Neuronal stem cell (in vitro differentiated cells): ENCODE measurements around the gene CDH12.

Experiments
- DNase-seq: peaks from one replicate; pipeline ENCODE4 v3.0.0-alpha.2; 2013; ENCODE audit warnings: low spot score
- H2AFZ ChIP-seq: one replicate; pipeline ENCODE4 v1.6.1; 2013; ENCODE audit warnings: mild to moderate bottlenecking, low read length, inconsistent platforms
- H2AK5ac ChIP-seq: 2 replicates; pipeline ENCODE4 v1.6.1; 2013; ENCODE audit warnings: low read depth, mild to moderate bottlenecking, inconsistent platforms, low read length, moderate library complexity, mixed read lengths
- H2BK120ac ChIP-seq: 2 replicates; pipeline ENCODE4 v1.6.1; 2013; ENCODE audit warnings: low read depth, mild to moderate bottlenecking, inconsistent platforms, low read length, moderate library complexity, mixed read lengths
- H2BK12ac ChIP-seq: one replicate; pipeline ENCODE4 v1.6.1; 2013; ENCODE audit warnings: low read length, inconsistent platforms
- H2BK15ac ChIP-seq: 2 replicates; pipeline ENCODE4 v1.6.1; 2013; ENCODE audit warnings: mild to moderate bottlenecking, low read length, inconsistent platforms, mixed read lengths
- H2BK5ac ChIP-seq: one replicate; pipeline ENCODE4 v1.6.1; 2013; ENCODE audit warnings: inconsistent platforms, mild to moderate bottlenecking, low read length, moderate library complexity
- H3K14ac ChIP-seq: one replicate; pipeline ENCODE4 v1.6.1; 2013; ENCODE audit warnings: low read length, inconsistent platforms
- H3K18ac ChIP-seq: 2 replicates; pipeline ENCODE4 v1.6.1; 2013; ENCODE audit warnings: low read length, inconsistent platforms
- H3K23ac ChIP-seq: 2 replicates; pipeline ENCODE4 v1.6.1; 2013; ENCODE audit warnings: low read depth, mild to moderate bottlenecking, mixed read lengths, low read length, inconsistent platforms; ENCODE audit not compliant: poor library complexity
- H3K27ac ChIP-seq: replicated peaks from 3 replicates; pipeline ENCODE4 v1.5.1; 2013; ENCODE audit warnings: low read length, inconsistent platforms
- H3K27me3 ChIP-seq, 3 experiments: 2 replicates each; pipeline ENCODE4 v1.6.1; 2013; ENCODE audit warnings: low read length in 3 of 3, mild to moderate bottlenecking in 2 of 3, inconsistent platforms in 1 of 3, low read depth in 1 of 3, mixed read lengths in 1 of 3, moderate library complexity in 1 of 3; ENCODE audit not compliant: control insufficient read depth in 3 of 3, insufficient read depth in 3 of 3
- H3K36me3 ChIP-seq, 2 donors: replicated peaks in 1 of 2; 2 replicates each; pipeline ENCODE4 v1.6.1; 2013; ENCODE audit warnings: low read length in 2 of 2; ENCODE audit not compliant: control insufficient read depth in 2 of 2, insufficient read depth in 2 of 2
- H3K4ac ChIP-seq: 2 replicates; pipeline ENCODE4 v1.6.1; 2013; ENCODE audit warnings: inconsistent platforms, mild to moderate bottlenecking, low read length, moderate library complexity
- H3K4me1 ChIP-seq, 2 donors: 1 replicate in 1 of 2; 2 replicates in 1 of 2; pipeline ENCODE4 v1.6.1; 2013; ENCODE audit warnings: low read length in 2 of 2, low read depth in 1 of 2; ENCODE audit not compliant: control insufficient read depth in 2 of 2, insufficient read depth in 1 of 2
- H3K4me2 ChIP-seq: one replicate; pipeline ENCODE4 v1.6.1; 2013; ENCODE audit warnings: mild to moderate bottlenecking, low read length, inconsistent platforms; ENCODE audit not compliant: insufficient read depth, poor library complexity, severe bottlenecking
- H3K4me3 ChIP-seq, 2 donors: 2 replicates each; pipeline ENCODE4 v1.5.1; 2013; ENCODE audit warnings: low read length in 2 of 2, mild to moderate bottlenecking in 2 of 2, inconsistent platforms in 1 of 2, moderate library complexity in 1 of 2
- H3K79me1 ChIP-seq: one replicate; pipeline ENCODE4 v1.6.1; 2013; ENCODE audit warnings: low read depth, mild to moderate bottlenecking, inconsistent platforms, low read length, moderate library complexity
- H3K9ac ChIP-seq: one replicate; pipeline ENCODE4 v1.6.1; 2013; ENCODE audit warnings: mild to moderate bottlenecking, low read depth, low read length, inconsistent platforms; ENCODE audit not compliant: poor library complexity
- H3K9me3 ChIP-seq, 2 donors: replicated peaks in 1 of 2; 2 replicates each; pipeline versions ENCODE3 to v1.6.1; 2013; ENCODE audit warnings: low read length in 2 of 2, mild to moderate bottlenecking in 2 of 2, inconsistent platforms in 1 of 2, low read depth in 1 of 2, mixed read lengths in 1 of 2, moderate library complexity in 1 of 2; ENCODE audit not compliant: control insufficient read depth in 2 of 2, insufficient read depth in 1 of 2
- H4K8ac ChIP-seq: one replicate; pipeline ENCODE4 v1.6.1; 2013; ENCODE audit warnings: low read depth, mild to moderate bottlenecking, inconsistent platforms, low read length, moderate library complexity
- H4K91ac ChIP-seq: one replicate; pipeline ENCODE4 v1.6.1; 2013; ENCODE audit warnings: low read length, low read depth, mild to moderate bottlenecking, inconsistent platforms; ENCODE audit not compliant: poor library complexity
- WGBS, 2 donors: extraction: QIAGEN DNeasy Blood & Tissue Kit; methylation state at CpG; one replicate each; pipeline ENCODE4 v1.1.7; 2013; ENCODE audit warnings: missing lambda C conversion rate in 2 of 2, mixed read lengths in 1 of 2; ENCODE audit not compliant: insufficient read length in 2 of 2, insufficient replicate concordance in 1 of 2; ENCODE audit errors: extremely low coverage in 2 of 2; 5-methylcytosine and 5-hydroxymethylcytosine counted together

CDH12 gene

DNA sequence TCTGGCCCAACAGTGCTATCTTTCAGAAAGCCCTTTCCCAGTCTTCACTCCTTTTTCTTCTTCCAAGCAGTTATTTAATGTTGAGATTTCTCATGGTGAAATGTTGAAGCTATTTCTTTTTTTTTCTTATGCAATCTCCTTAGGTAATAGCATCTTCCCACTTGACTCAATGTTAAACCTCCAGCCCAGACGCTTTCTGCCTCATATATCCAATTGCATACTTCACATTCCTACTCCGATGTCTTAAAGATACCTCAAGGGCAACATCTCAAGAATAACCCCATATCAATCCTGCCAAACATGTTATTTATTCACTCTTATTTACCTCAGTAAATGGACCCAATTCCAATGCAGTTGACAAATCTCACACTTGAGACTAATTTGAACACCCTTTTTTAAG is 187.3 kb downstream of the CDH12 start:
- Histone ChIP-seq H4K91ac (no peak overlapping the region), H3K4me3 (no peak overlapping the region), H3K4me1 (no peaks in the 10 kb centered on the region), H2AK5ac (no peak overlapping the region), H2AFZ (no peak overlapping the region), H3K4ac (no peak overlapping the region), H3K18ac (no peak overlapping the region), H3K79me1 (no peaks in the 10 kb centered on the region), H2BK5ac (no peak overlapping the region), H3K27me3 (no peaks in the 10 kb centered on the region), H3K23ac (no peak overlapping the region), H2BK120ac (no peak overlapping the region), H2BK15ac (no peak overlapping the region), H3K36me3 (no peaks in the 10 kb centered on the region), H3K27ac (no peak overlapping the region), H3K14ac (no peak overlapping the region), H4K8ac (no peak overlapping the region), H2BK12ac (no peak overlapping the region), H3K9me3 (no peaks in the 10 kb centered on the region), H3K4me2 (no peak overlapping the region), H3K9ac (no peak overlapping the region)
- no peak for DNase-seq
- WGBS, 2 donors, result no CpG with 5 or more reads among the region's 2 CpGs

DNA sequence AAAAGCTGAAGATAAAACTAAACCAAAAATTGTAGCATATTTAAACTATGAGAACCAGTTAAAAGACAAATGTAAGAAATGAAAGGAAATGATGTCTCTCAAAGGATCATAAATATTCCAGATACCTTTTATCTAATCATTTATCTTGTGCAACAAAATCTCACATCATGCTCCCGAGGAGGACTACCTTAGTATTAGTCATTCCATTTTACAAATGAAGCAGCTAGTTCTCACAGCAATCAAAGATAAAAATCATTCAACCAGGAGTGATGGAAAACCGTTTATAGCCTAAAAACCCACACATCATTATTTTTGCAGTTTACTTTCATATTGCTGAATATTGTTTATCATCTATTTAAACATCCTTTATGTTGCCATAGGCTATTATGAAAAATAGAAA is 190.0 kb downstream of the CDH12 start:
- Histone ChIP-seq H2AK5ac (no peak overlapping the region), H3K4ac (no peak overlapping the region), H2BK5ac (no peak overlapping the region), H3K27me3 (no peaks in the 10 kb centered on the region), H2AFZ (no peak overlapping the region), H3K79me1 (no peaks in the 10 kb centered on the region), H3K14ac (no peak overlapping the region), H2BK120ac (no peak overlapping the region), H3K9ac (no peak overlapping the region), H3K4me1 (no peaks in the 10 kb centered on the region), H2BK15ac (no peak overlapping the region), H3K23ac (no peak overlapping the region), H3K4me2 (no peak overlapping the region), H3K4me3 (no peak overlapping the region), H2BK12ac (no peak overlapping the region), H3K27ac (no peak overlapping the region), H4K8ac (no peak overlapping the region), H3K18ac (no peak overlapping the region), H3K9me3 (no peaks in the 10 kb centered on the region), H4K91ac (no peak overlapping the region), H3K36me3 (no peaks in the 10 kb centered on the region)
- WGBS, 2 donors, result no CpG with 5 or more reads among the region's 2 CpGs
- DNase-seq, result no peak

DNA sequence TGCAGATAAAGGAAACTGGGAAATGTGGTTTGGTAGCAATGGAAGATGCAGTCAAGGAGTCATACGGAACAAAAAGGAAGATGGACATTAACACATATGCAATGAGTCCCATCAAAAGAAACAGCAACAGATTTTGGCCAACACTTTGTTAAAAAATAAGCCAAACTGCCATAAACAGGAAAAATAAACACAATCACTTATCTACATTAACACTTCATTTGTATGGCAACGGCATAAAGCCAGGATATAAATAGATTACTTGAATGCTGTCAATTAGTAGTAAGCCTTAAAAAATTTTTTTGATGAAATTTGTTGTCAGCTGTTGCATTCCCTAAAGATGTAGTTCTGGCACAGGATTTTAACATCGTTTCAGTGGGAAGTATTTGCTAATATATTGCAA is 190.8 kb downstream of the CDH12 start:
- Histone ChIP-seq H2BK5ac (no peak overlapping the region), H3K36me3 (no peaks in the 10 kb centered on the region), H2BK15ac (no peak overlapping the region), H2BK12ac (no peak overlapping the region), H3K23ac (no peak overlapping the region), H3K14ac (no peak overlapping the region), H3K4me2 (no peak overlapping the region), H3K4me3 (no peak overlapping the region), H4K91ac (no peak overlapping the region), H3K9me3 (no peaks in the 10 kb centered on the region), H3K18ac (no peak overlapping the region), H2BK120ac (no peak overlapping the region), H4K8ac (no peak overlapping the region), H3K9ac (no peak overlapping the region), H3K79me1 (no peaks in the 10 kb centered on the region), H3K27ac (no peak overlapping the region), H3K27me3 (no peaks in the 10 kb centered on the region), H2AK5ac (no peak overlapping the region), H2AFZ (no peak overlapping the region), H3K4ac (no peak overlapping the region), H3K4me1 (no peaks in the 10 kb centered on the region)
- WGBS, 2 donors, result no CpG with 5 or more reads among the region's 3 CpGs
- DNase-seq, result no peak

DNA sequence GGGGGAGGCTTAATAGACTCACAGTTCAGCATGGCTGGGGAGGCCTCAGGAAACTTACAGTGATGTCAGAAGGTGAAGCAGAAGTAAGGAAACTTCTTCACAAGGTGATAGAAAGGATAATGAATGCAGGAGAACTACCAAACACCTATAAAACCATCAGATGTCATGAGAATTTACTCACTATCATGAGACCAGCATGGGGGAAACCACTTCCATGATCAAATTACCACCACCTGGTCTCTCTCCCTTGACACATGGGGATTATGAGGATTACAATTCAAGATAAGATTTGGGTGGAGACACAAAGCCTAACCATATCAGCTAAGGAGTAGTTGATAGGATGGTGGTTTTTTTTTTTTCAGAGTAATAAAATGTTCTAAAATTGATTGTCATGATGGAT is 201.8 kb downstream of the CDH12 start:
- Histone ChIP-seq H2BK15ac (no peak overlapping the region), H3K4me1 (no peaks in the 10 kb centered on the region), H4K91ac (no peak overlapping the region), H4K8ac (no peak overlapping the region), H2AK5ac (no peak overlapping the region), H3K79me1 (no peaks in the 10 kb centered on the region), H2BK12ac (no peak overlapping the region), H2BK5ac (no peak overlapping the region), H2BK120ac (no peak overlapping the region), H3K9me3 (no peaks in the 10 kb centered on the region), H3K18ac (no peak overlapping the region), H3K27me3 (no peaks in the 10 kb centered on the region), H3K27ac (no peak overlapping the region), H3K36me3 (no peaks in the 10 kb centered on the region), H3K9ac (no peak overlapping the region), H3K4ac (no peak overlapping the region), H3K23ac (no peak overlapping the region), H3K4me3 (no peak overlapping the region), H3K14ac (no peak overlapping the region), H3K4me2 (no peak overlapping the region), H2AFZ (no peak overlapping the region)
- DNase-seq, result no peak
